ENCODE data around the gene PIGU.
A peak's percentile ranks its signal among the peaks of the same experiment; 100 is the strongest.
"Not testable (repeated sequence)": the region's sequence is repeated elsewhere in the genome, so short reads cannot be mapped to it uniquely, and the experiment has no call there.

The PIGU gene

GRCh38 chr20:34529742-34530141 is 147.2 kb downstream of the PIGU start:
- DNase-seq = no peak

- DNase-seq = no peak
Observed at GRCh38 chr20:34528921-34529297, 148.0 kb downstream of the PIGU start.

- no peak for DNase-seq
Observed at GRCh38 chr20:34527016-34527415, 149.9 kb downstream of the PIGU start.

DNA sequence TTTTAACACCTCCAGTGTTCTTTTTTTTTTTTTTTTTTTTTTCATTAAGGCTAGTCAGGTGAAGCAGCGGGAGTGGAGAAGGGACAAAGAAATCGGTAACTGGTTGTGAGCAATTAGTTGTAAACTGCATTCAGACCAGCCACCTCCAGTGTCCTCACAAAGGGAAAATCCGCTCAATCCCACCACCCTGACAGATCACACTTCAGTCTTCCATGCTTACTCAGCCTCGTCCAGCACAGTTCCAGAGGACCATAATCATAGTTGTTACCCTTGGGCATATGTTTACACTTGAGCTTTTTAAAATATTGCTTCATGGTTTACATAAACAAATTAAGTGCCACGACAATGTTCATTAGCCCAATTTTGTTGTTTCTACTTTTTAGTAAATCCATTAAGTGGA is 150.4 kb downstream of the PIGU start:
- no peak for DNase-seq

- no peak for DNase-seq
Observed at GRCh38 chr20:34525709-34526416, 151.0 kb downstream of the PIGU start.

DNA sequence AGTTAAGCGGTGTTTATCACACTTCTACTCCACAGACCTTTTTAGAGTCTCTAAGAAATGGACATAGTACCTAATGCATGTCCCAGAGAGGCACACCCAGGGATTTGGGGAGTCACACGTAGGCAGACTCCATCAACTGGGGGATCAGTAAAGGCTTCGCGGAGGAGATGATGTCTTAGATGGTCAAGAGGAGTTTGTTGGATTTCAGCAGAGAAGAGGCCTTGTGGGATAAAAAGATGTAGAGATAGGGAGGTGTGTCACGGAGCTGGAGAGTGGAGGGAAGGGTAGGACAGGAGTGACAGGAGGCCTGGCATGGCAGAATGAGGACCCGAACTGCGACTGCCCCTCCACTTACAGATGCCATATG is 151.6 kb downstream of the PIGU start:
- DNase-seq = no peak

DNA sequence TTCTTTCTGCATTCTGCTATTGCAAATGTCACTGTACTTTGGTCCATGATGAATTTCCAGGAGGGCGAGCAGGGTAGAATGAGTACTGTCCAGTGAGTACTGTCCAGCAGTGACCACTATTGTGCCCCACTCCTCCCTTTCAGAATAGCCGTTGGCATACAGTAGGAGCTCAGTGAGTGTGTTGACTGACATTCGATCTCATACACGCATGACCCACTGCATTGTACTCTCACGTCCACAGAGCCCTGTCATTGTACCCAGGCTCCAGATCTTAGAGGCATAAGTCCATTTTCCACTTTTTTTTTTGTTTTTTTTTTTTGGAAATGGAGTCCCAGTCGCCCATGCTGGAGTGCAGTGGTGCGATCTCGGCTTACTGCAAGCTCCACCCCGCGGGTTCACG is 152.5 kb downstream of the PIGU start:
- DNase-seq = no peak

- DNase-seq = peak; percentile 63
Observed at GRCh38 chr20:34522969-34523871, 153.7 kb downstream of the PIGU start.

DNA sequence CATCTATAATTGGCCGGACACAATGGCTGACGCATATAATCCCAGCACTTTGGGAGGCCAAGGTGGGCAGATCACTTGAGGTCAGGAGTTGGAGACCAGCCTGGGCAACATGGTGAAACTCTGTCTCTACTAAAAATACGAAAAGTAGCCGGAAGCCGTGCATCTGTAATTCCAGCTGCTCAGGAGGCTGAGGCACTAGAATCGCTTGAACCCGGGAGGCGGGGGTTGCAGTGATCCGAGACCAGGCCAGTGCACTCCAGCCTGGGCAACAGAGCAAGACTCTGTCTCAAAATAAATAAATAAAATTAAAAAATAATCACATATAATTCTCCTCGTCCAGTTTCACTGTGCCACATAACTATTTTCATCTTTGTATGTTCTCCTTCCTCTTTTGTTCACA is 157.1 kb downstream of the PIGU start:
- not testable (repeated sequence) for DNase-seq

- DNase-seq = not testable (repeated sequence)
Observed at GRCh38 chr20:34518863-34519262, 158.0 kb downstream of the PIGU start.

DNA sequence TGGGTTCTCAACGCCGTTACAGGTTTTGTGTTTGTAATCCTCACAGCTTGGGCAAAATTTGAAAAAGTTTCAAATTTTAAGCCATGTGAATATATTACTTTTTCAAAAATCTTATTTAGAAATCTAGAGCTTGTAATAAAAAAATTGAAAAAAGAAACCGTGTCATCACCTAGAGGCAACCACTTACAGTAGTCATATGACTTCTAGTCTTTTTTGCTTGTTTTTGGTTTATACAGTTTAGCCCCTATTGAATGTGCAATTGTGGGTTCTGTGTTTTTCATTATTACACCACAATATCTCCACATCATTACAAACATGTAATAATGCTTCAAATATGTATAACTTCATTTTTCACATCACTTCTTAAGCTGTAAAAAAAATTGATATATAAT is 159.8 kb downstream of the PIGU start:
- no peak for DNase-seq

GRCh38 chr20:34516247-34517113 is 160.4 kb downstream of the PIGU start, which contains the start of gene DYNLRB1:
Gene DYNLRB1 (plus strand): TSS chr20:34516422. CDS start chr20:34516459, 37 bp downstream.
- DNase-seq = peak; percentile 96

DNA sequence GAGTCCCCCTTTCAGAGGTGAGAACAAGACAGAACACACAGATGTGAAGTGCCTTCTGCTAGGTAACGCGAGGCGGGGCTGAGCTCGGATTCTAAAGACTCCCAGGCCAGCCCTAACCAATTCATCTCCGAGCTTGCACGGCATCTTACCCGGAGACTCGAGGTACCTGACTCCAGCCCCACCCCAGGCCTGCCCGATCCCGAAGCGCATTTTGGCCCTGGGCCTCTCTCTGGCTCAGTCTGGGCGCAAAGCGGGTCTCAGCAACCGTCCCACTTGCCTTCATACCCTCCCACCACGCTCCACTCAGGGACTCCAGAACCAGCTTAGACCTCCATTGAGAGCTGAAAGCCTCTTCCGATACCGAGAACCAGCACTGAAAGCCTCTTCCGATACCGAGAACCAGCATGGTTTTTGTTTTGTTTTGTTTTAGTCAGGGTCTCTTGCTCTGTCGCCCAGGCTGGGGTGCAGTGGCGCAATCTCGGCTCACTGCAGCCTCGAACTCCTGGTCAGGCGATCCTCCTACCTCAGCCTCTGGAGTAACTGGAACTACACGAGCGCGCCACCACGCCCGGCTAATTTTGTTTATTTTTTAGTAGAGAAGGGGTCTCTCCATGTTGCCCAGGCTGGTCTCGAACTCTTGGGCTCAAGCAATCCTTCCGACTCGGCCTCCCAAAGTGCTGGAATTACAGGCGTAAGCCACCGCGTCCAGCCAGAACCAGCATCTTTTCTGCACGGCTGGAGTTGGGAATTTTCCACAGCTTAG is 161.2 kb downstream of the PIGU start:
- DNase-seq = peak; percentile 74

- DNase-seq = no peak
Observed at GRCh38 chr20:34514897-34515483, 161.9 kb downstream of the PIGU start.

GRCh38 chr20:34514034-34514433 is 162.9 kb downstream of the PIGU start:
- DNase-seq = not testable (repeated sequence)

- no peak for DNase-seq
Observed at GRCh38 chr20:34512955-34513419, 163.9 kb downstream of the PIGU start.

DNA sequence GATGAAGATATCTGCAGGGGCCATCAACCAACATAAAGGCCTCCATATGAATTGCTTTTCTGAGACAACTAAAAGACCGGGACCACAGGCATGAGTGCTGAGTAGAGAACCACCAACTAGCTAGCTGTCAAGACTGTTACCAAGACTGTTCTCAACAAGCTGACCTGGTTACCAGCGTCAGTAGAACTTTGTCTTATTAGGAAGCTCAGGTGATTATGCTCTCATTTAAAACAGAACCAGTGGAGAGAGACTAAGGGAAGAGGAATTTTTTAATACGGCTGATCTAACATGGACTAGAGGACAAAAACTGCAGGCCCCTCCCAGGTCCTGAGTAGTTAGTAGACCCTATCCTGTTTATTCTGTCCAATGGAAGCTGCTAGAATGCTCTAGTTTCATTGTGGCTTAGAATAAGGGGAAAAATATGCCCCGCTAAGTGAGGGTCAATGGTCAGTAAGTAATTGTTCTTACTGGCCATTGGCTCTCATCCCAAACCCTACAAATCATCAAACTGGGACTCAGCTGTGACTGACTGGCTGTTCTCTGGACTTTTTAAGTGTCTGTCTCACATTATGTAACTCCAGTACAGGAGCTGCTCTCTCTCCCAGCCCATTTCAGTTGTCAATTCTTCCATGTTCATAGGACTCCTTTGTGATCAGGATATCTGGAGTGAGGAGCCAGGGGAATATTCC is 164.5 kb downstream of the PIGU start:
- DNase-seq = no peak

DNA sequence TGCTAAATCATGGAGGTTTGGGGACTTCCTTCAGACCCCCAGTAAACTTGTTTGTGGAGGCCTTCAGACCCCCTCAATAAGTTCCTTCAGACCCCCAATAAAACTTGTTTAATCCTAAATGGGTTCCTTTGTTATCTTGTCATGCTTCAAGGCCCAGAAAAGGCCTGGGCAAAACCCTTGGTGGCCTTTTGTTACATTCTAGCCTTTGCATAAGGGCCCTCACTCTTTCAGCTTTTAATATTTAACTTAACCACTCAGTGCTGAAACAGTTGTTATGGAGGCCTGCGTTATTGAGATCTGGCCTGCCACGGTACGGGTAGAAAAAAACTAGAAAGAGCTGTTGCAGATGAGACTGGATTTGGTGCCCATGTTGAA is 165.0 kb downstream of the PIGU start:
- DNase-seq = no peak

DNA sequence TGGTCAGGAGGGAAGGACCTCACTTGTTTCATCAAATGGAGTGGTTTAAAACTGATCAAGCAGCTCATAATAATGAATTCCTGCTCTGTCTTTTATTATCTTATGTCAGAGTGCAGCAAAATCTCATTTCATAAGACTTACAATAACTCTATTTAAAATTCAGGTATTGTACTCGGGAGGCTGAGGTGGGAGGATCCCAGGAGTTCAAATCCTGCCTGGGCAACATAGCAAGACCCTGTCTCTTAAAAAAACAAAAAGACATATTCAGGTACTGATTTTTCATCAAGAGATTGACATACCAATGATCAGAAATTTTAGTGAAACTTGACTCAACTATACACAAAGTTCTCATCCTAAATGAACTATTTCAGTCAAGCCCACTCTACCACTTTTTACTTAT is 166.3 kb downstream of the PIGU start:
- no peak for DNase-seq

Measured in CD4-positive, alpha-beta T cell treated with Interleukin-17A for 4 hours (primary cell).